IPS-NIHi11 (cell line): ENCODE data around the gene TTC21B.
"Not testable (repeated sequence)": the region's sequence is repeated elsewhere in the genome, so short reads cannot be mapped to it uniquely, and the experiment has no call there.

Source experiments
- DNase-seq: peaks from one replicate; pipeline ENCODE4 v3.0.0; 2012; ENCODE audit warnings: mixed read lengths, low spot score

TTC21B gene

DNA sequence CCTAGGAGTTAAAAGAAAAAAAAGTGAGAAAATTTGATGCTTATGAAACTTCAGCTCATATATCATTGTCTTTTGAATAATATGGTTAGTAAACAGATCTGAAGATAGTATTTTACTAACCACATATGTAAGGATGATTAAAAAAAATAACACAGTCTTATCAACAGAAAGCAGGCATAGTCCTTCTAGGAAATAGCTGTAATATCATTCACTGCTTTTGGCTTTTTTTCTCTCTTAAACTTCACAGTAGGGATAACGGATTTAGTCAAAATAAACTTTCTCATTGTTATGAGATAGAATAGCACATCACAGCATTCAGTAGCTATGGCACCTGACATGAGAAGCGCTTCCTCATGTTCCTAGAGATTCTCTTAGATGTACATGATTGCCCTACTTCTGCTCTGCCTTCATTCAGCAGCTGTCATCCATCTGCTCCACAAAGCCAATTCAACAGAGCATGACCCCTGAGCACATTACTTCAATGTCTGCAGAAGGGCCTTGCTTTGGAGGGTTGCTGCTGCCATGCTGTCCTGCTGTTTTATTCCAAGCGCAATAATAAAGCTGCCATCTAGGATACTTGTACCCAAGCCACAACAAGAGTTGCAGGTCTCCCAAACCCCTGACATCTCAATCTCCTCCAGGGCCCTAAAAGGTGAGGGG is 67.0 kb downstream of the TTC21B start:
- DNase-seq: no peak

DNA sequence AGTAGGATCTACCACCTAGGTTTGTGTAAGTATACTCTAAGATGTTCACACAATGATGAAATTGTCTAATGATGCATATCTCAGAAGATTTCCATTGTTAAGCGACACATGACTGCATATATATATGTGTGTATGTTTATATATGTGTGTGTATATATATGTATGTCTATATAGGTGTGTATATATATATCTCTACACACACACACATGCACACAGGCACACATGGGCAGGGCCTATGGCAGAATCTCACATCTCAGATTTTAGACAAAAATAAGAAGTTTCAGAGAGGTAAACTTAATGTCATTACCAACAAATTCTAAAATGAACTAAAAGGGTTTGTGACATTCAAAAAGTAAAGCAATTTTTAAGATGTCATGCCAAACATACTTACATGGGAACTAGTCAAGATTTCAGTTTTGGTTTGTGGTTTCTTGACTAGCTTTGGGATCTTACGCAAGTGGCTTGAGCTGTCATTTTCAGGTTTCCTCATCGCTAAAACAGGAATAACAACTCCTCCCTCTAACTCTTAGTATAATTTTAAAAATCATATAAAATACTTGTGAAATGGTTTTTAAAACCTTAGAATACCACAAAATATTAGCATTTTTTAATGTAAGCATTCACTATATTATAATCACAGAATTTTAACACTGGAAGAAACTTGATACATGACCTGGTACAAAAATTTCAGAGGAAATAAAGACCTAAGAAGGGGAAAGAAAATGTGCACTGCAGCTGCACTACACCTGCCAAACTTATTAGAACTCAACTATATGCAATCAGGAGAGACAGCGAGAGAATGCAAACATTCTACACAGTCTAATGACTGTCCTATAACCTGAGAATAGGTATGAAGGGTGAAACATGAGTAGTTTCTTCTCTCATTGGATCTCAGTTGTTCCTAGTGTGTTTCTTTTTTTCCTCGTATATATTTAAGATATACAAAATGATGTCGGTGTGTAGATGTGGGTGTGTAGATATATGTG is 75.7 kb downstream of the TTC21B start:
- DNase-seq: no peak

- no peak for DNase-seq
Observed at GRCh38 chr2:165876712-165877111, 76.9 kb downstream of the TTC21B start.

DNA sequence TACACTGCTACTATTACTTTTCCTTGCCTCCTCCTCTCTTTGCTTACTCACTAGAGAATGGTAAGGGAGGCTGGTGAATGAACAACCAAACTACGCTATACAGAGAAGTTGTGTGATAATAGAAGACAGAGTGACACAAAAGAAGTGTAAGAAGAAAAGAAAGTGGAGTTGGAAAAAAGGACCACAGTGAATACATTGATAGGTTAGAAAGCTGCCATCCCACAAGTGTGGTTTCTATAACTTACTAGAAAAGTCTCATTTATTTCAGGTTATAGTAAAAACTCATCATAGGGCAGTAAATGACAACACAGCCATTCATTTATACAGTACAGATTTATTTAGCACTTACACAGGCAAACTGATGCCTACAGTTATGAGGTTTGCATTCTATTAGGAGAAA is 77.3 kb downstream of the TTC21B start:
- no peak for DNase-seq

GRCh38 chr2:165874445-165875039 is 79.0 kb downstream of the TTC21B start:
- peak; percentile 56 for DNase-seq

DNA sequence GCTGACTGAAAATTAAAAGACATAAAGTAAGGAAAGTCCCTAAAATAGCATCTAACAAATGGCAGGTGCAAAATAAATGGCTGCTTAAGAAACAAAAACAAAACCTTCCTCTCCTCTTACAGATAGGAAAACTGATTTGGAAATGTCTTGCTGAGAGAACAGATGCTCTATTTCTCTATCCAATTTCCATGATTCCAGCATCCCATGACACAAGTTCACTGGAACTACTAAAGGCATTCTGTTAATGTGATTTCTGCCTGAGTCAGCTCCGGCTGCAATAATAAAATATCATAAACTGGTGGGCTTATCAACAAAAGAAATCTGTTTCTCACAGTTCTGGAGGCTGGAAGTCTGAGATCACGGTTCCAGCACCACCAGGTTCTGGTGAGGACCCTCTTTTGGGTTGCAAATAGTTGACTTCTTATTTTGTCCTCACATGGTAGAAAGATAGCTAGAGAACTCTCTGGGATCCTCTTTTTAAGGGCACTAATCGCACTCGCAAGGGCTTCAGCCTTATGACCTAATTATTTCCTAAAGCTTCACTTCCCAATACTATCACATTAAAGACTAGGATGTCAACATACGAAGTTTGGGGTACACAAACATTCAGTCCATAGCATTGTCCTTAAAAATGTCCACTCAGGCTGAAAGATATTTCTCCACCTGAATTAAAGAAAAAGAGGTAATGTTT is 81.3 kb downstream of the TTC21B start:
- DNase-seq: no peak

GRCh38 chr2:165871025-165871424 is 82.6 kb downstream of the TTC21B start:
- no peak for DNase-seq

- no peak for DNase-seq
Observed at GRCh38 chr2:165870346-165870745, 83.2 kb downstream of the TTC21B start.

GRCh38 chr2:165868211-165868610 is 85.4 kb downstream of the TTC21B start:
- no peak for DNase-seq

GRCh38 chr2:165864296-165864695 is 89.3 kb downstream of the TTC21B start:
- DNase-seq: no peak

GRCh38 chr2:165863810-165864261 is 89.7 kb downstream of the TTC21B start:
- DNase-seq: no peak

DNA sequence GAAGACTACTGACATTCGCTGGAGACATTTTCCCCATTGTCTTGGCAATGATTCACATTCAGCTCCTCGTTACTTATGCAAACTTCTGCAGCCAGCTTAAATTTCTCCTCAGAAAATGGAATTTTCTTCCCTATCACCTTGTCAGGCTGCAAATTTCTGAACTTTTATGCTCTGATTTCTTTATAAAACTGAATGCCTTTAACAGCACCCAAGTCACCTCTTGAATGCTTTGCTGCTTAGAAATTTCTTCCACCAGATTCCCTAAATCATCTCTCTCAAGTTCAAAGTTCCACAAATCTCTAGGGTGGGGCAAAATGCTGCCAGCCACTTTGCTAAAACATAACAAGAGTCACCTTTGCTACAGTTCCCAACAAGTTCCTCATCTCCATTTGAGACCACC is 92.5 kb downstream of the TTC21B start:
- not testable (repeated sequence) for DNase-seq

GRCh38 chr2:165859723-165860122 is 93.9 kb downstream of the TTC21B start:
- not testable (repeated sequence) for DNase-seq

GRCh38 chr2:165857876-165858275 is 95.7 kb downstream of the TTC21B start:
- no peak for DNase-seq

- no peak for DNase-seq
Observed at GRCh38 chr2:165852394-165852793, 101.2 kb downstream of the TTC21B start.

DNA sequence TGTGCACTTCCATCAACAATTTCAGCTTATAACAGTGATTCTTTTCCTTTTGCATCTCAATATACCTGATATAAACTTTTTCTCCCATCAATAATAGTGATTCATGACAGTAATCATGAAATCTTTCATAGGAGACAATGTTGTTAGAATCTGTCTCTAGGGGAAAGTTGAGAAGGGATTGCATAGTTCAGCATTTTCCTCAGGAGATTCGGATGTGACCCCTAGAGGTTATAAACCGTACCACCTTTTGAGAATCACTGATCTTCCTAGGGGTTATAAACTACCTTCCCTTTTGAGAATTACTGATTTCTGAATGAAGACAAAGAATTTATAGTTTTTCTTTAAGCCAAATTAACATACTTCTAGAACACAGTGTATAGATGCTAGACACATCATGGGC is 106.6 kb downstream of the TTC21B start:
- peak; percentile 31 for DNase-seq

DNA sequence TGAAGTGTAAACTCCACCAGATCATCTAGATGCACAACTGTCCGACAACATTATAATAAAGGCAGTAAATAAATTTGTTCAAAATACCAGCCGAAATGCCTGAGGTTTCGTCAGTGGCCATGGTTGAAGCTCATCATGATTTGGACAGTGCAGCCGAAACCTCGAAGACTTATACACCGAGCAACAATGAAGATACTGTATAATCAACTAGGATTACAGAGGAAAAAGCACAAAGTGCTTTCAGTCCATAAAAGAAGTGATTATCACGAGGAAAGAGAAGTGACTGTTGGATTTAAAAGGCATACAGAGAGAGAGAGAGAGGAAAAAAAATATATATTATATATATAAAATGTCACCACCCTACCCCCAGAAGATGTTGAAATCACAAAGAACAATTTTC is 107.5 kb downstream of the TTC21B start:
- no peak for DNase-seq

GRCh38 chr2:165844216-165844615 is 109.4 kb downstream of the TTC21B start:
- no peak for DNase-seq

DNA sequence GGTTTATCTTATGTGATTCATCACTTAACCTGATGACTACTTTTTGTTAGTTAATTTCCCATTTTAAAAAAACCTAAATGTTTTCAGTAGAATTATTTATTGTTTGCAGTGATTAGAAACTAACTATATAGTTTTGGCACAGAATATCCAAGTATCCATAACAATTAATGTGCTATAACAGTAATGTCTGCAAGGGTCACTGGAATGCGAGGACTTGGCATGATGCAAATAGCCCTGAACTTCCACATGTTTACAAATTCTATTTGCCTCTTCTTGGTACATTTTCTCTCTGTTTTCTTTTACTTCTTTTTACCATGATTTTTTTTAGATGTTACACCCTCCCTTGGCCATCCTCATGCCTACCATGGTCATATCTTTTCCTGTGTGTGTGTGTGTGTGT is 110.2 kb downstream of the TTC21B start:
- DNase-seq: no peak

GRCh38 chr2:165840333-165840958 is 113.1 kb downstream of the TTC21B start:
- no peak for DNase-seq

DNA sequence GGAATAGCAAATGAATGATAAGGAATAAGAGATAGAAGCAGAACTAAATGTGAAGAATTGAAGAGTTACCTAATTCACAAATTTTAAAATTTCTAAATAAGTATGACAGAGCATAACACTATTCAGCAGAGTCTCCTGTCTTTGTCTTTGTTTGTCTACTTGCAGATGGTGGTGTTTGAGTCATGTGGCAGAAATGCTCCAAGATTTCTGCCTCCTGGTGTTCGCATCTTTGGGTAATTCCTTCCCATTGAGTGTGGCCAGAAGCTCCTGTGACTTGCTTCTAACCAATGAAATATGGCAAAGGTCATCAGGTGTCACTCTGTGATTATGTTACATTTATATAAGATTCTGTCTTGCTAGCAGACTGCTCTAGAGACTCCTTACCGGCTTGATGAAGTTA is 114.0 kb downstream of the TTC21B start:
- no peak for DNase-seq

DNA sequence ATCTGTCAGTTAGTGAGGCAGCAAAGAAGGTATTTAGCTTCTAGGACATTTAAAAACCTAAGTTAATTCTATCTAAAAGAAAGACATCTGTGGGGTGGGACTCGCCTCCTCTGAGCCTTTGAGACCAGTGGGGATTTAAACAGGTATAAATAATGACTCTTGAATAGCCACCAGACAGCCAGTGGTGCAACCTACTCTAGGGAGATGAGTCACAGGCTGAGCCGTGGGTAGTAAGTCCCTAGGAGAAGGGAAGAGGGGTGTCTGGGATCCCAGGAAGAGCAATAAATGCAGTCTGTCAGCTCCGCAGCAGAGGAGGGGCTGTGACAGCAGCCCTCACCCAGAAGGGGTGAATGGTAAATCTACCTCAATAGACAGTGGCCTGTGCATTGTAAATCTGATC is 116.5 kb downstream of the TTC21B start:
- DNase-seq: peak; percentile 5
